Psoas muscle (tissue), 8 donors: ENCODE results near the gene GNG11. TPM values are rescaled to one million over a fixed set of nuclear protein-coding genes. Genes with fewer than 3 reads are reported as not detected.
"Not testable (repeated sequence)": the region's sequence is repeated elsewhere in the genome, so short reads cannot be mapped to it uniquely, and the experiment has no call there.

Source experiments
- ATAC-seq, 4 donors: fragments of 200-7000 bp; cut with Tn5 transposase; one replicate each; pipeline ENCODE4 v1.9.1; 2020; ENCODE audit warnings: moderate library complexity in 3 of 4, mild to moderate bottlenecking in 2 of 4
- DNase-seq, 2 donors: peaks; one replicate each; pipeline ENCODE4 v3.0.0-alpha.2; 2020
- H3K27ac ChIP-seq: fragments of 200-600 bp; one replicate; pipeline ENCODE4 v1.8.0; 2022
- H3K27me3 ChIP-seq, 3 donors: fragments of 200-600 bp in 1 of 3; one replicate each; pipeline versions ENCODE4 v1.6.1 to v1.8.0; 2013 to 2022; ENCODE audit warnings: low read length in 2 of 3, mild to moderate bottlenecking in 2 of 3, moderate library complexity in 1 of 3; ENCODE audit not compliant: insufficient read depth in 3 of 3
- H3K36me3 ChIP-seq, 2 donors: fragments of 200-600 bp in 1 of 2; one replicate each; pipeline versions ENCODE4 v1.6.1 to v1.8.0; 2013 to 2022; ENCODE audit warnings: low read depth in 1 of 2, mild to moderate bottlenecking in 1 of 2, moderate library complexity in 1 of 2; ENCODE audit not compliant: insufficient read depth in 1 of 2
- H3K4me1 ChIP-seq: fragments of 200-600 bp; one replicate; pipeline ENCODE4 v1.8.0; 2022
- H3K4me3 ChIP-seq: fragments of 200-600 bp; one replicate; pipeline ENCODE4 v1.8.0; 2022; ENCODE audit warnings: mild to moderate bottlenecking
- H3K9me3 ChIP-seq: fragments of 200-600 bp; one replicate; pipeline ENCODE4 v1.8.0; 2022
- WGBS, 3 donors: extraction: QIAGEN DNeasy Blood & Tissue Kit; methylation state at CpG; one replicate each; pipeline versions ENCODE4 v1.1.6 to v1.1.7; 2013; 5-methylcytosine and 5-hydroxymethylcytosine counted together
- intact Hi-C, 2 donors: fragments of 100-400 bp; cut with DNase I; formaldehyde crosslinking; loops; one replicate each; pipeline versions ENCODE4 v1.11.0 to v1.14.2; 2022
- polyA plus RNA-seq, 3 donors: library from polyadenylated mRNA; stranded (reverse); fragments of 200-250 nt; gene quantifications; one replicate each; pipeline ENCODE4 v1.2.3, GENCODE V29; 2013
- total RNA-seq, 4 donors: library from RNA; stranded (reverse); fragmentation: NEBNext Ultra II Directional in 2 of 4; extraction: Animal tissue kit (Norgen Biotek cat#: 25700) in 2 of 4; gene quantifications; one replicate each; pipeline versions ENCODE4 v1.2.1 to v1.2.4, GENCODE V29; 2021 to 2023
- TF ChIP-seq, protein P1 (sequence below): fragments of 200-600 bp; IDR thresholded peaks from one replicate; pipeline ENCODE4 v1.8.0; 2022; ENCODE audit warnings: antibody characterized with exemption
- donor health status: healthy with polysubstance abuse.
- donor health status: DM: no; HTN: no; CAD: no; lungs with moderate emphysema.
- donor health status: Bipolar disorder and iron deficiency.
- donor health status: healthy.
- donor health status: DM: yes; HTN: yes; CAD: no.
- donor health status: DM: no; HTN: no; CAD: no.
- donor health status: DM: no; HTN: no; CAD: no.
- donor health status: DM: yes; HTN: yes; CAD: no.

The GNG11 gene
- total and polyA plus RNA-seq, 7 donors, result 6.3 to 15.8 (median 9.9) TPM

GRCh38 chr7:93910076-93910994 is 11.2 kb upstream of the GNG11 start:
- intact Hi-C loops, result no loop called here
- DNase-seq, result peak in 1 of 2 donors; percentile 50
- WGBS, 3 donors, result 29 to 44% (median 35%) methylated on average over 3 of the region's 3 CpGs

GRCh38 chr7:93911242-93911641 is 10.3 kb upstream of the GNG11 start:
- WGBS, 3 donors, result 19 to 35% (median 20%) methylated on average over 2 to 3 of the region's 3 CpGs
- H3K4me3 ChIP-seq, ATAC-seq, H3K27ac ChIP-seq, H3K36me3 ChIP-seq, intact Hi-C loops, H3K9me3 ChIP-seq, H3K4me1 ChIP-seq, H3K27me3 ChIP-seq, DNase-seq: not testable (repeated sequence)

More at GRCh38 chr7:93910076-93910994, 11.2 kb upstream of the GNG11 start:
- H3K4me3 ChIP-seq, result no peak overlapping the region
- no peaks in the 10 kb centered on the region for H3K27me3 ChIP-seq
- TF ChIP-seq, protein P1, sequence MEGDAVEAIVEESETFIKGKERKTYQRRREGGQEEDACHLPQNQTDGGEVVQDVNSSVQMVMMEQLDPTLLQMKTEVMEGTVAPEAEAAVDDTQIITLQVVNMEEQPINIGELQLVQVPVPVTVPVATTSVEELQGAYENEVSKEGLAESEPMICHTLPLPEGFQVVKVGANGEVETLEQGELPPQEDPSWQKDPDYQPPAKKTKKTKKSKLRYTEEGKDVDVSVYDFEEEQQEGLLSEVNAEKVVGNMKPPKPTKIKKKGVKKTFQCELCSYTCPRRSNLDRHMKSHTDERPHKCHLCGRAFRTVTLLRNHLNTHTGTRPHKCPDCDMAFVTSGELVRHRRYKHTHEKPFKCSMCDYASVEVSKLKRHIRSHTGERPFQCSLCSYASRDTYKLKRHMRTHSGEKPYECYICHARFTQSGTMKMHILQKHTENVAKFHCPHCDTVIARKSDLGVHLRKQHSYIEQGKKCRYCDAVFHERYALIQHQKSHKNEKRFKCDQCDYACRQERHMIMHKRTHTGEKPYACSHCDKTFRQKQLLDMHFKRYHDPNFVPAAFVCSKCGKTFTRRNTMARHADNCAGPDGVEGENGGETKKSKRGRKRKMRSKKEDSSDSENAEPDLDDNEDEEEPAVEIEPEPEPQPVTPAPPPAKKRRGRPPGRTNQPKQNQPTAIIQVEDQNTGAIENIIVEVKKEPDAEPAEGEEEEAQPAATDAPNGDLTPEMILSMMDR, result no peak
- peak in 1 of 4 donors; percentile 69 for ATAC-seq
- no peak overlapping the region for H3K27ac ChIP-seq
- H3K4me1 ChIP-seq, result peaks cover 6% of the 10 kb centered on the region
- no peaks in the 10 kb centered on the region for H3K36me3 ChIP-seq
- no peaks in the 10 kb centered on the region for H3K9me3 ChIP-seq

DNA sequence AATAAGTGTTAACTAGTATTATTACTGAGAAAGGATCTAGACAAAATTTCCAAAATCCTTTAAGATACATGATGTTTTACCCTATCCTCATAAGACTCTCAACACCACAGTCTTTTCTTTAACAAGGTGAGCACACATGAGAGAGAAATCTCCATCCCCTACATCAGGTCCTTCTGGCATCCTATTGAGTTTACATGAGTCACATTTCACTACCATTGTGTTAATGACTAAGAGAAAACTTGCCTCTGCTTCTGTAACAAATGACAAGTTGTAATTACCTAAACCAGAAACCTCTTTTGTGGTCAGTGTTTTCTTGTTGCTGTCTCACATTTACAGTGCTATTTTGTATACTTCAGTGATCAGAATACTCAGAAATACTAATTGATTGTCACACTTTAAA is 9.9 kb upstream of the GNG11 start:
- H3K9me3 ChIP-seq, DNase-seq, H3K4me1 ChIP-seq, ATAC-seq, H3K27ac ChIP-seq, H3K36me3 ChIP-seq, H3K27me3 ChIP-seq, H3K4me3 ChIP-seq, intact Hi-C loops: not testable (repeated sequence)

DNA sequence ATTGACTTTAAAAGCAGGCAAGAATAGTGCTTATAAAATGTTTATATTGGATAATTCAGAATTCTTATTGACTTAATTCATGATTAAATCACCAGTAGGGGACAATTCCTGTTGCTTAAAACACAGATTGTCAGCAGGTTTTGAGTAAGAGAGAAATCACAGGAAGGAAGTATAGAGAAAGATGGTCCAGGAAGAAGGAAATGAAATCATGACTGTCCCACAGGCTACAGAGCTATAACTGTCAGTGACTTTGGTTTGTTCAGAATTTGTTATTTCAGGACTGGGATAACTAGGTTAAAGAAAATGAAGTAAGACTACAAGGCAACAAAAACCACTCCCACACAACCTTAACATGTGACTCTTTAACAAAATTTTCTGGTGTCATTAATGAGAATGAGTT is 8.3 kb upstream of the GNG11 start:
- TF ChIP-seq, protein P1, result no peak
- Histone ChIP-seq H3K4me3 (no peak overlapping the region), H3K27me3 (peaks cover 0 to 3% (median 0%) of the 10 kb centered on the region in 3 donors), H3K27ac (no peak overlapping the region), H3K4me1 (peaks cover 6% of the 10 kb centered on the region), H3K36me3 (no peaks in the 10 kb centered on the region), H3K9me3 (no peaks in the 10 kb centered on the region)
- ATAC-seq (no peak), DNase-seq (no peak)
- intact Hi-C loops, result no loop called here

DNA sequence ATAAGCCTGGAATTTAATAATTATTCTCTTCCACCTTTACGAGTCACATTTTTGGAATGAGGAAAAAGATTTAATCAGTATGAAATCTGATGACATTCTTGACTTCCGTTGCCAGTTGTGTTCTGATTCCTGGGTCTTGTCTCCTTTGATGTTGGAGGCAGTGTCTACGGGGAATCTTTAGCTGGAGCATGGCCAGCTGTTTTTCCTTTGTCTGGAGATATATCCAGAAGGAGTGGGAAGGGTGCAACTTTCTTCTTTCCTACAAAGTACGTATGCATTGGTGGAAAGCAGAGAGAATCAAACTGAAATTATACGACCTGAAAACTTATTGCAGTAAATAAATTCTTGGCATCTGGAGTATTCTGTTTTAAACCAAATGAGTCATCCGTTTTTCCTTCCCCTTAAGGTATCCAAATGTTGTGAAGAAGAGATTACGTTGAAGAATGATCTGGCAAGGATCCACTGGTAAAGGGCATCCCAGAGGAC is 6.9 kb upstream of the GNG11 start:
- Histone ChIP-seq H3K4me3 (no peak overlapping the region), H3K27me3 (peaks cover 0 to 7% (median 0%) of the 10 kb centered on the region in 3 donors), H3K4me1 (peaks cover 6% of the 10 kb centered on the region), H3K27ac (no peak overlapping the region), H3K36me3 (no peaks in the 10 kb centered on the region), H3K9me3 (no peaks in the 10 kb centered on the region)
- TF ChIP-seq, protein P1, result no peak
- intact Hi-C loops, result no loop called here
- DNase-seq (no peak), ATAC-seq (no peak)
- 11 to 30% (median 14%) methylated on average over 7 of the region's 7 CpGs for WGBS, 3 donors

DNA sequence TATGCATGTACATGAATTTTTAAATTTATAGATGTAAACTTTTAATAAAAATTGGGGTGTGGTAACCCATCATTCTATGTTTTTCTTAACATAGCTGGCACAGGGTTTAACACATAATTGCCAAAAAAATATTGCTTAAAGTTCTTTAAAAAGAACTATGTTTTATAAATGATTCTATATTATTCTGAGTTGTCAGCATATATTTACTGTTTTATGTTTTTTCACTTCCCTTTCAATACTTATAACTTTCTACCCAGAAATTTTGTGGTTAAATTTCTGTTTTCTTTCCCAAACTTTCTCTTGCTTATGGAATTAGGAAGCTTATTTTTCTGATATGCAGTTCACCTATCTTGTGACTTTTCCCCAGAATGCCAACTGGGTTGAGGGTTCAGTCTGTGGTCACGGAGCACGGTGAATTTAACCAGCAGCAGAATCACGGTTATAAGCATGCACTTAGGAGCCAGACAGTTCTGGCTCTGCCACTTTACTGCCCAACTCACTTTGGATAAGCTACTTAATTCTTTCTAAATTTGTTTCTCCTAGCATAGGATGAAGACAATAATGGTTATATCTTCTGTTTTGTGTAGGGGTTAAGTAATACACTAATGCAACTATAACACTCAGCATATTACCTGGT is 6.2 kb upstream of the GNG11 start:
- H3K27me3 ChIP-seq, H3K4me3 ChIP-seq, H3K4me1 ChIP-seq, H3K36me3 ChIP-seq, DNase-seq, intact Hi-C loops, ATAC-seq, H3K27ac ChIP-seq, H3K9me3 ChIP-seq: not testable (repeated sequence)
- 17 to 59% (median 40%) methylated on average over 2 to 3 of the region's 3 CpGs for WGBS, 3 donors

- H3K27ac ChIP-seq, DNase-seq, H3K36me3 ChIP-seq, ATAC-seq, H3K4me3 ChIP-seq, H3K4me1 ChIP-seq, intact Hi-C loops, H3K9me3 ChIP-seq: not testable (repeated sequence)
- peaks cover 0 to 11% (median 0%) of the 10 kb centered on the region in 3 donors for H3K27me3 ChIP-seq
Measured at GRCh38 chr7:93915888-93916287, 5.6 kb upstream of the GNG11 start.

- WGBS, 3 donors, result 67 to 87% (median 80%) methylated on average over 4 of the region's 4 CpGs
- ATAC-seq, H3K9me3 ChIP-seq, H3K27ac ChIP-seq, H3K4me1 ChIP-seq, DNase-seq, H3K36me3 ChIP-seq, intact Hi-C loops, H3K4me3 ChIP-seq: not testable (repeated sequence)
- peaks cover 0 to 11% (median 0%) of the 10 kb centered on the region in 3 donors for H3K27me3 ChIP-seq
Measured at GRCh38 chr7:93916315-93916714, 5.2 kb upstream of the GNG11 start.
